ENCODE data around the gene ANLN. TPM values are rescaled to one million over a fixed set of nuclear protein-coding genes. Genes with fewer than 3 reads are reported as not detected.

ANLN gene
- polyA plus RNA-seq, 3 donors from 2014 or later, result 0.84 TPM; not detected in 2

DNA sequence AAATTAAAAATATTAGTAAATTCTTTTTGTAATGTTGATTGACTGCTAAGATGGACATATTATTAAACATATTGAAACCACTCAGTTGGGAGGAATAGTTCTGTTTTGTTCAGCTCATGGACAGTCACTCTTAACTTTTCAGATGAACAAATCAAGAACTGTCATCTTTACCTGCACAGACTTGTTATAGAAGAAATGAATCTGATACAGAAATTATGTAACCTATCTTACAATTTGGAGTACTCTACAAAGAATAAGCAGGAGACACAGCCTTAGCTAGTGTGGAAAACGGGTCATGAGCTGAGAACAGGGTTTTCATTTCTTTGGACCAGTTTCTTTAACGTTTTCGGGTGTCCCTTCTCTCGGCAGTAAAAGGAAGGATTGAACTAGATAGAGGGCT, 1.2 kb upstream of the ANLN start:
- no peaks in the 10 kb centered on the region for H3K36me3 Mint-ChIP-seq
- DNase-seq, result no peak
- peak overlapping the region; percentile 38 to 90 (median 78) for H3K27ac Mint-ChIP-seq
- peak overlapping the region; percentile 64 to 81 (median 74) for H3K4me3 Mint-ChIP-seq
- H3K9me3 Mint-ChIP-seq, result no peaks in the 10 kb centered on the region
- H3K27me3 Mint-ChIP-seq (ENCODE audit: low read depth in 3 of 3), result peaks cover 0 to 11% (median 3%) of the 10 kb centered on the region in 3 donors
- peaks cover 25 to 29% of the 10 kb centered on the region in 2 donors for H3K4me1 Mint-ChIP-seq

DNA sequence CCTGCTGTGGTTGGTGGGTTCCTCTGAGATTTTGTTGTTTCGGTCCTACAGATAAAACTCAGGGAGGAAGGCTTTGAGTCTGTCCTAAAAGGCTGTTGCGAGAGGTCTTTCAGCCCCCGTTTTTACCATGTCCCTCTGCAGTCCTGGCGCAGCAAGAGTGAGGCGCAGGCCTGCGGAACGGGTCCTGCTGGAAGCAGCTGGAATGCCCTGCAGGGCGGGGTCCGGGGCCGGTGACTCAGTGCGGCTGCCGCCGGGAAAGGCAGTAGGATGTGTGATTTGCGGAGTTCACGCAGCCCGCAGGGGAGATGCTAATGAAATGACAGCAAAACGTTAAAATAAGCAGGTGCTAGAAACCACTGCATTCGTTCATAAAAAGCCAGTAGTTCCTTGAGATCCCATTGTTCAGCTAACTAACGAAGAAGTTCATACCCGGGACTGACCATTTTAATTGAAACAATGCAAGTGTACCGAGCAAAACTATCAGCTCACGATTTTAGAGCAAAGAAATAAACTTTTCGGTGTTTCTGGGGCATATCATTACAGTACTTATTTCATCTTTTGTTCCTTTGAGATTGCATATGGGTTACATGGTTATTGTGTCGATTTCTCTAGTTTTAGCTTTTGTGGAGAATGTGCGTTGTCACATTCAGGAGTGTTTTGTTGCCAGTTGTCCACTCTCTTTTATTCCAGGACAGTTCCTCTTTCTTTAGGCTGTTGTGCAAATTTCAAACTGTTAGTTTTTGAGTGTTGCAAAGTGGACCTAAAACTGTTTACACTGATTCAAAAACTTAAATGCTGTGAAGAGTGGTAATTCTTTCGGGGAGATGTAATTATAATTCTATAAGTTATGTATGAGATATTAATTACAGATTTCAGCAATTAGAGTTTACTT, 783 bp downstream of the ANLN start:
- Mint-ChIP-seq H3K4me3 (peak overlapping the region; percentile 77 to 86 (median 82)), H3K27me3 (ENCODE audit: low read depth in 3 of 3) (peaks cover 0 to 11% (median 3%) of the 10 kb centered on the region in 3 donors), H3K27ac (peak overlapping the region in 5 of 6 donors; percentile 24 to 62 (median 43)), H3K9me3 (no peaks in the 10 kb centered on the region), H3K4me1 (peaks cover 25 to 29% of the 10 kb centered on the region in 2 donors), H3K36me3 (peaks cover 0 to 4% (median 0%) of the 10 kb centered on the region in 3 donors)
- DNase-seq, result peak; percentile 43 to 50 (median 48)

DNA sequence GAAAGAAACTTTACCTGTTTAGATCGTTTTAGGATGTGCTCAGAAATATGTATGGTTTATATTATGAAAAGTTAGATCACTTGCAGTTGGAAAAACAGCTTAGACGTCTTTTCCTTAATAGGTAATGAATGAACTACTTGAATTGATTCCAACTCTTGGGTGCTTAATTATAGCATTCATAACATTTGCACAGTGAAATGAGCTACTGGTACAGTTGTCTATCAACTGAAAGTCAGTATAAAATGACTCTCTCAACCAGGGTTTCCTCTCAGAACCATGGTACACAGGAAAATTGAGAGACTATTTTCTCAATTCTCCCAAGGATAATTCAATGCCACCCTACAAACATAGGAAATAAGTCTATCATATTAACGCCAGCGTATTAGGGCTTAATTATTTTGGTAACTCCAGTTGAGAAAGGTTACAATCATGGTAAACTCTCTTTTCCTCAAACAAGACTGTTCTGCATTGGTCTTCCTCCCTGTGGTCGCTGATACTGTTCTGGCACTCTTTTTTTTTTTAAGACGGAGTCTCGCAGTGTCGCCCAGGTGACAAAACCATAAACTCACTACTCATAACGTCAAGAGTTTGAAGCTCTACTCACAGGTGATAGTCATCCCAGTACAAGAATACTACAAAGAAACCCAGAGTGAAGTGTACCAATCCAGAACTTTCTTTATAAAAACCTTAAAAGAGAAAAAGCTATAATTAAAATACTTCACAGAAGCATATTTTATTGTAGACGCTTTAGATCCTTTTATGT, 2.0 kb downstream of the ANLN start:
- H3K27ac Mint-ChIP-seq, result peak overlapping the region in 2 of 6 donors; percentile 11 to 33
- peaks cover 0 to 4% (median 0%) of the 10 kb centered on the region in 3 donors for H3K36me3 Mint-ChIP-seq
- peaks cover 25 to 29% of the 10 kb centered on the region in 2 donors for H3K4me1 Mint-ChIP-seq
- no peaks in the 10 kb centered on the region for H3K9me3 Mint-ChIP-seq
- peak; percentile 10 to 25 (median 24) for DNase-seq
- peak overlapping the region; percentile 31 to 86 (median 82) for H3K4me3 Mint-ChIP-seq
- H3K27me3 Mint-ChIP-seq (ENCODE audit: low read depth in 3 of 3), result peaks cover 0 to 9% (median 3%) of the 10 kb centered on the region in 3 donors

DNA sequence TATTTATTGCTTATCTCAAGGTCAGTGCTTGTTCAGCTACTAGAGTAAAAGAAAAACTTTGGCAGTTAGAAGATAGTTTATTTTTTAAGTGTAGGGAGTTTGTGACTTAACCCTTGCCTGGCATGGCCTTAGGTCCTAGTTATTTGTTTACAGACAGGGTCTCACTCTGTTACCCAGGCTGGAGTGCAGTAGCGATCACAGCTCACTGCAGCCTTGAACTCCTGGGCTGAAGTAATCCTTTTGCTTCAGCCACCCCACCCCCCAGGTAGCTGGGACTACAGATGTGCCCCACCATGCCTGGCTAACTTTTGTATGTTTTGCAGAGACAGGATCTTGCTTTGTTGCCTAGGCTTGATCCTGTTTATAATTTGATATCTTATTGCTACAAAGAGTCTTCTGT, 4.2 kb downstream of the ANLN start:
- H3K27me3 Mint-ChIP-seq (ENCODE audit: low read depth in 3 of 3), result peaks cover 0 to 7% (median 3%) of the 10 kb centered on the region in 3 donors
- peaks cover 0 to 9% (median 3%) of the 10 kb centered on the region in 3 donors for H3K36me3 Mint-ChIP-seq
- H3K4me1 Mint-ChIP-seq, result peaks cover 23 to 24% of the 10 kb centered on the region in 2 donors
- no peaks in the 10 kb centered on the region for H3K9me3 Mint-ChIP-seq
- no peak for DNase-seq
- no peak overlapping the region for H3K27ac Mint-ChIP-seq
- no peak overlapping the region for H3K4me3 Mint-ChIP-seq

DNA sequence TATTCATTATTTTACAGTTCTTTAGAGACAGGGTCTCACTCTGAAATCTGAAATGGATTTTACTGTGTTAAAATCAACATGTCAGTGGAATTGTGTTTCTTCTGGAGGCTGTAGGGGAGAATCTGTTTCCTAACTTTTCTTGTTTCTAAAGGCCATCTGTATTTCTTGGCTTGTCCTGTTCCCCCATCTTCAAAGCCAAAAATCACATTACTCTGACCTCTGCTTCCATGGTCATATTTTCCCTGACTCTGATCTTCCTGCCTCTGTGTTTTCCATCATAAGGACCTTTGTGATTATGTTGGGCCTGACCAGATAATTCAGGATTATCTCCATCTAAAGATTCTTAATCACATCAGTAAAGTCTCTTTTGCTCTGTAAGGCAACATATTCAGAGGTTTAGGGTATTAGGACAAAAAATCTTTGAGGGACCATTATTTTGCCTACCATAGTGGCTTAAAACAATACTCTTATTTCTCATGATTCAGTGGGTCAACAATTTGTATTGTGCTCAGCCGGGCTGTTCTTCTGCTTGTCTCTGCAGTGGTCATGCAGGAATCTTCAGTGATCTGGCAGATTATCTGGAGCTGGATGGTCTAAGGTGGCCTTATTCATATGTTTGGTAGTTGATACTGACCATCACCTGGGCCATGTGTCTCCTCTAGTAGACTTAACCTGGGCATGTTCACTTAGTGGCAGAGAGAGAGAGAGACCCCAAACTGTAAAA, 5.7 kb downstream of the ANLN start:
- Mint-ChIP-seq H3K27me3 (ENCODE audit: low read depth in 3 of 3) (peaks cover 0 to 4% (median 0%) of the 10 kb centered on the region in 3 donors), H3K9me3 (no peaks in the 10 kb centered on the region), H3K4me1 (peaks cover 20% of the 10 kb centered on the region in 2 donors), H3K27ac (no peak overlapping the region), H3K36me3 (peaks cover 0 to 9% (median 3%) of the 10 kb centered on the region in 3 donors), H3K4me3 (no peak overlapping the region)
- DNase-seq, result no peak

DNA sequence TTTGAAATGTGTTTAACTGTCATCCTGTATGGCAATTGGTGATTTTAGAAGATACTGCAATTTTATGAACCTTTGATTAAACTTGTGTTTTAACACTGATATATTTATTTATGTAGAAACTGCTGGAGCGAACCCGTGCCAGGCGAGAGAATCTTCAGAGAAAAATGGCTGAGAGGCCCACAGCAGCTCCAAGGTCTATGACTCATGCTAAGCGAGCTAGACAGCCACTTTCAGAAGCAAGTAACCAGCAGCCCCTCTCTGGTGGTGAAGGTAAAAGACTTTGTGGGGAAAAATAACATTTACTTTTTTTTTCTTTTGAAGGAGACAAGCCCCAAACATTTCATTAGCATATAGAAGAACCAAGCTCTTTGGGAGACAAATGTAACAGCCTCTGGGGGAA, 6.5 kb downstream of the ANLN start:
- H3K27ac Mint-ChIP-seq, result no peak overlapping the region
- no peaks in the 10 kb centered on the region for H3K27me3 Mint-ChIP-seq (ENCODE audit: low read depth in 3 of 3)
- no peak overlapping the region for H3K4me3 Mint-ChIP-seq
- DNase-seq, result no peak
- H3K4me1 Mint-ChIP-seq, result peaks cover 12% of the 10 kb centered on the region in 2 donors
- H3K9me3 Mint-ChIP-seq, result no peaks in the 10 kb centered on the region
- H3K36me3 Mint-ChIP-seq, result peaks cover 0 to 9% (median 3%) of the 10 kb centered on the region in 3 donors

DNA sequence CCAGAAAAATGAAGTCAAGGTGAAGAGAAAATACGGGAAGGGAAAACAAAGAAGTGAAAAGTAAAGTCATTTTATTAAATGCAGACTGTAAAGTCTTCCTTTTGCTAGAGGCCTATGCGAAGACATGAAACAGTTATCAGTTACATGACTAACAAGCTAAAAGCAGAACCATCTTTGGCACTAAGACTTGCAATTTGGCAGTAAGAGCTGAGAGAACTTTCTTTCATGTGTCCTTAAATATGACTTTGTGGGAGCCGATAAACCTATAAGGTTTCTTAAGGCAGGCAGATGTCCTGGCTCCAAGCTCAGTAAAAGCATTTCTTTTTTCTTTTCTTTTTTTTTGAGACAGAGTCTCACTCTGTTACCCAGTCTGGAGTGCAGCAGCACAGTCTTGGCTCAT, 10.4 kb downstream of the ANLN start:
- Mint-ChIP-seq H3K4me1 (peaks cover 0 to 2% of the 10 kb centered on the region in 2 donors), H3K4me3 (no peak overlapping the region), H3K27ac (no peak overlapping the region), H3K9me3 (no peaks in the 10 kb centered on the region), H3K27me3 (ENCODE audit: low read depth in 3 of 3) (no peaks in the 10 kb centered on the region), H3K36me3 (peaks cover 0 to 5% (median 3%) of the 10 kb centered on the region in 3 donors)
- DNase-seq, result no peak

DNA sequence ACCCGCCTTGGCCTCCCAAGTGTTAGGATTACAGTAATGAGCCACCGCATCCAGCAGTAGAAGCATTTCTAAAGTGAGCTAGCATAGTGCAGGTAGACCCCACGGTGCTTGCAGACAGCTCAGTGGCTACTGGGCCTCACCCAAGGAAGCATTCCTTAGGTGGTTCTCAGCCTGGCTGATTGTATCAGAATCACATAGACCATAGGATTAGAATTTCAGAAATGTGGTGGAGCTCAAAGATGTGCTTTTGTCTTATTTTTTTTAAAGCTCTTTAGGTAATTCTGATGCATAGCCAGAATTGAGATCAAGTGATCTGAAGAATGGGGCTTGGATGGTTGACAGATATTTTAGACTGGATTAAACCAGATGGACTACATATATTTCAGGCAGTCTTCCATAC, 10.9 kb downstream of the ANLN start:
- Mint-ChIP-seq H3K4me3 (no peak overlapping the region), H3K27me3 (ENCODE audit: low read depth in 3 of 3) (no peaks in the 10 kb centered on the region), H3K36me3 (peaks cover 0 to 5% (median 3%) of the 10 kb centered on the region in 3 donors), H3K27ac (no peak overlapping the region), H3K9me3 (no peaks in the 10 kb centered on the region), H3K4me1 (peaks cover 0 to 4% of the 10 kb centered on the region in 2 donors)
- DNase-seq, result no peak

DNA sequence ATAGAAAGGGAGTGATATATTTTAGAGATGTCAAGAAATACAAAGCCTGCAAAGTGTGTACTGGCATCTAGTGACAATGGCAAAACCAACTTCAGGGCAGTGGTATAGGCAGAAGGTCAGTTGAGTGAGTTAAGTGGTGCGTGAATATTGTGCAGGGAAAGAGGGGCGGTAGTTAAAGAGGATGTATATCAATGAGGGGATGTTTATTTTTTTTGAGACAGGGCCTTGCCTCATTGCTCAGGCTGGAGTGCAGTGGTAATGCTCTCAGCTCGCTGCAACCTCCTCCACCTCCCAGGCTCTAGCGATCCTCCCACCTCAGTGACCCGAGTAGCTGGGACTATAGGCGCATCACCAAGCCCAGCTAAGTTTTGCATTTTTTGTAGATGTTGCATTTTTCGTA, 13.8 kb downstream of the ANLN start:
- peaks cover 0 to 4% of the 10 kb centered on the region in 2 donors for H3K4me1 Mint-ChIP-seq
- DNase-seq, result no peak
- no peak overlapping the region for H3K4me3 Mint-ChIP-seq
- H3K9me3 Mint-ChIP-seq, result no peaks in the 10 kb centered on the region
- H3K27ac Mint-ChIP-seq, result peak overlapping the region in 1 of 6 donors; percentile 1
- H3K36me3 Mint-ChIP-seq, result no peaks in the 10 kb centered on the region
- no peaks in the 10 kb centered on the region for H3K27me3 Mint-ChIP-seq (ENCODE audit: low read depth in 3 of 3)

DNA sequence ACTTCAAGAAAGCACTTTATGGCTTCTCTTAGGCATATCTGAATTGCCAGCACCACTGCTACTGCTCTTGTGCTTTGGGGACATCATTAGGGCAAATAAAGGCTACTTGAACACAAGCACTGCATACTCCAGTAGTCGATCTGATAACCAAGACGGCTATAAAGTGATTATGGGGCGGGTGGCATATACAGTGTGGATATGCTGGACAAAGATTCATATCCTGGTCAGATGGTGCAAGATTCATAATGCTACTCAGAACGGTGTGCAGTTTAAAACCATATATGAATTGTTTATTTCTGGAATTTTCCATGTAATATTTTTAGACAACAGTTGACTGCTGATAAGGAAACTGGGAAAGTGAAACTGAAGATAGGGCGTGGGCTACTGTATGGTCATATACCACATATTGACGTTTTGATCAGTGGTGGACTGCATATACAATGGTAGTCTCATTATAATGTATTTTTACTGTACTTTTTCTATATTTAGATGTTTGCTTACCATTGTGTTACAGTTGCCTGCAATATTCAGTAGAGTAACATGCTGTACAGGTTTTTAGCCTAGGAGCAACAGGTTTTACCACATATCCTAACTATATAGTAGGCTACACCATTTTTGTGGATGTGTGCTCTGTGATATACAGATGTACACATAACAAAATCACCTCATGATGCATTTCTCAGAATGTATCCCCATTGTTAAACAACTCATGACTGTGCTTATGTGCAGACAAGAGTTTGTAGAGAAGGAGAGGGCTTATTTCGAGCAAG, 15.2 kb downstream of the ANLN start:
- Mint-ChIP-seq H3K4me1 (peaks cover 0 to 4% of the 10 kb centered on the region in 2 donors), H3K27ac (no peak overlapping the region), H3K27me3 (ENCODE audit: low read depth in 3 of 3) (no peaks in the 10 kb centered on the region), H3K9me3 (no peaks in the 10 kb centered on the region), H3K4me3 (peak overlapping the region in 1 of 5 donors; percentile 60), H3K36me3 (no peaks in the 10 kb centered on the region)
- no peak for DNase-seq

DNA sequence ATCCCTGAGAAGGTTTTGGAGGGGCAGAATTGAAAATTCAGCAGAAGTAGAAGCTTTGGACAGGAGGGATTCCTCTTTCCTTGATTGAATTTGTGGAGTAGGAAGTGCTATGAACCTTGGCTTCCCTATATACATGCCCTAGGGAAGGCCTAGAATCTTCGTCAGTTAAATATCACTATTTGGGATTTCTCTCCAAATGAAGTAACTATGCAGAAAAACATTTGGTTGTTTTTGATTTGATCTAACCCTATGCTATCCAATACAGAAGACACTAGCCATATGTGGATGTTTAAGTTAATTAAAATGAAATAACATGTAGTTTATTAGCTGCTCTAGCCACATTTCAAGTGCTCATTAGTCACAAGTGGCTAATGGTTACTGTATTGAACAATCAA, 15.7 kb downstream of the ANLN start:
- no peaks in the 10 kb centered on the region for H3K9me3 Mint-ChIP-seq
- DNase-seq, result no peak
- H3K36me3 Mint-ChIP-seq, result no peaks in the 10 kb centered on the region
- H3K4me1 Mint-ChIP-seq, result peaks cover 0 to 4% of the 10 kb centered on the region in 2 donors
- no peaks in the 10 kb centered on the region for H3K27me3 Mint-ChIP-seq (ENCODE audit: low read depth in 3 of 3)
- no peak overlapping the region for H3K27ac Mint-ChIP-seq
- H3K4me3 Mint-ChIP-seq, result no peak overlapping the region

DNA sequence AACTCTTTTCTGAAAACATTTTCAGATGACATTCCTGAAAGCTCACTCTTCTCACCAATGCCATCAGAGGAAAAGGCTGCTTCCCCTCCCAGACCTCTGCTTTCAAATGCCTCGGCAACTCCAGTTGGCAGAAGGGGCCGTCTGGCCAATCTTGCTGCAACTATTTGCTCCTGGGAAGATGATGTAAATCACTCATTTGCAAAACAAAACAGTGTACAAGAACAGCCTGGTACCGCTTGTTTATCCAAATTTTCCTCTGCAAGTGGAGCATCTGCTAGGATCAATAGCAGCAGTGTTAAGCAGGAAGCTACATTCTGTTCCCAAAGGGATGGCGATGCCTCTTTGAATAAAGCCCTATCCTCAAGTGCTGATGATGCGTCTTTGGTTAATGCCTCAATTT, 16.5 kb downstream of the ANLN start:
- no peak overlapping the region for H3K27ac Mint-ChIP-seq
- no peaks in the 10 kb centered on the region for H3K27me3 Mint-ChIP-seq (ENCODE audit: low read depth in 3 of 3)
- DNase-seq, result no peak
- peaks cover 0 to 4% of the 10 kb centered on the region in 2 donors for H3K4me1 Mint-ChIP-seq
- no peak overlapping the region for H3K4me3 Mint-ChIP-seq
- H3K36me3 Mint-ChIP-seq, result no peaks in the 10 kb centered on the region
- H3K9me3 Mint-ChIP-seq, result no peaks in the 10 kb centered on the region
